ENCODE results near the gene MZT2B. TPM values are rescaled to one million over a fixed set of nuclear protein-coding genes. Genes with fewer than 3 reads are reported as not detected.
"Not testable (repeated sequence)": the region's sequence is repeated elsewhere in the genome, so short reads cannot be mapped to it uniquely, and the experiment has no call there.

MZT2B gene
- total and polyA plus RNA-seq, 2 of the 13 experiments (the other 11 are each of a cell fraction or from before 2014, with no cell fraction given), result 253 to 410 TPM

- TF ChIP-seq, protein P1, sequence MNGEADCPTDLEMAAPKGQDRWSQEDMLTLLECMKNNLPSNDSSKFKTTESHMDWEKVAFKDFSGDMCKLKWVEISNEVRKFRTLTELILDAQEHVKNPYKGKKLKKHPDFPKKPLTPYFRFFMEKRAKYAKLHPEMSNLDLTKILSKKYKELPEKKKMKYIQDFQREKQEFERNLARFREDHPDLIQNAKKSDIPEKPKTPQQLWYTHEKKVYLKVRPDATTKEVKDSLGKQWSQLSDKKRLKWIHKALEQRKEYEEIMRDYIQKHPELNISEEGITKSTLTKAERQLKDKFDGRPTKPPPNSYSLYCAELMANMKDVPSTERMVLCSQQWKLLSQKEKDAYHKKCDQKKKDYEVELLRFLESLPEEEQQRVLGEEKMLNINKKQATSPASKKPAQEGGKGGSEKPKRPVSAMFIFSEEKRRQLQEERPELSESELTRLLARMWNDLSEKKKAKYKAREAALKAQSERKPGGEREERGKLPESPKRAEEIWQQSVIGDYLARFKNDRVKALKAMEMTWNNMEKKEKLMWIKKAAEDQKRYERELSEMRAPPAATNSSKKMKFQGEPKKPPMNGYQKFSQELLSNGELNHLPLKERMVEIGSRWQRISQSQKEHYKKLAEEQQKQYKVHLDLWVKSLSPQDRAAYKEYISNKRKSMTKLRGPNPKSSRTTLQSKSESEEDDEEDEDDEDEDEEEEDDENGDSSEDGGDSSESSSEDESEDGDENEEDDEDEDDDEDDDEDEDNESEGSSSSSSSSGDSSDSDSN (CRISPR knock-in tag; IDR thresholded peaks at IDR 0.05), result peak; percentile 38
- TF ChIP-seq SPEN (CRISPR knock-in tag; IDR thresholded peaks at IDR 0.05; ENCODE audit: low read depth), result peak; percentile 18; the same call in 1 of the 2 replicates
- TF ChIP-seq, protein P2, sequence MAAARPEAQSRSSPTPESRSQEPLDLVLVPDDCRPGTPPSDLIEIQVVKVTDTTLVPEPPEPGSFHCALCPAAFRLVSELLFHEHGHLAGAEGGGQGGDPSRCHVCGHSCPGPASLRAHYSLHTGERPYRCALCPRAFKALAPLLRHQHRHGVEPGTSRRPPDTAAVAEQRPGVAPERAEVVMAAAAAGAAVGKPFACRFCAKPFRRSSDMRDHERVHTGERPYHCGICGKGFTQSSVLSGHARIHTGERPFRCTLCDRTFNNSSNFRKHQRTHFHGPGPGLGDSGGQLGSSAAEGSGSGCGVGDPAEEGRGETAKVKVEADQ (CRISPR knock-in tag; IDR thresholded peaks at IDR 0.05; ENCODE audit: borderline replicate concordance), result peak; percentile 55; the same call in 1 of the 2 replicates
- TF ChIP-seq, protein P3, sequence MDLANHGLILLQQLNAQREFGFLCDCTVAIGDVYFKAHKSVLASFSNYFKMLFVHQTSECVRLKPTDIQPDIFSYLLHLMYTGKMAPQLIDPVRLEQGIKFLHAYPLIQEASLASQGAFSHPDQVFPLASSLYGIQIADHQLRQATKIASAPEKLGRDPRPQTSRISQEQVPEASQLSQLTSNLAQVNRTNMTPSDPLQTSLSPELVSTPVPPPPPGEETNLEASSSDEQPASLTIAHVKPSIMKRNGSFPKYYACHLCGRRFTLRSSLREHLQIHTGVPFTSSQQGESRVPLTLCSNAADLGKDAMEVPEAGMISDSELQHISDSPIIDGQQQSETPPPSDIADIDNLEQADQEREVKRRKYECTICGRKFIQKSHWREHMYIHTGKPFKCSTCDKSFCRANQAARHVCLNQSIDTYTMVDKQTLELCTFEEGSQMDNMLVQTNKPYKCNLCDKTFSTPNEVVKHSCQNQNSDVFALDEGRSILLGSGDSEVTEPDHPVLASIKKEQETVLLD (CRISPR knock-in tag; IDR thresholded peaks at IDR 0.05; ENCODE audit: low read depth), result peak; percentile 55
- TF ChIP-seq FOXA1 (IDR thresholded peaks at IDR 0.05); HNF4G (CRISPR knock-in tag; IDR thresholded peaks at IDR 0.05; ENCODE audit: borderline replicate concordance, low read depth): not testable (repeated sequence)
- peak; percentile 36; the same call in 1 of the 2 replicates for TF ChIP-seq FOXA1 (CRISPR knock-in tag; IDR thresholded peaks at IDR 0.05)
- peak; percentile 47; the same call in 1 of the 2 replicates for TF ChIP-seq HNF4G (IDR thresholded peaks at IDR 0.05; ENCODE audit: borderline replicate concordance, low read depth, low read length)
- peak; percentile 70 for TF ChIP-seq ZFX (CRISPR knock-in tag; IDR thresholded peaks at IDR 0.05; ENCODE audit: low read depth)
- TF ChIP-seq HDAC2 (CRISPR knock-in tag; IDR thresholded peaks at IDR 0.05), result 0 out of 2 replicates have a peak, but pooled peaks have one; percentile 4
- 0 out of 2 replicates have a peak, but pooled peaks have one; percentile 54 for TF ChIP-seq TGIF2 (CRISPR knock-in tag; IDR thresholded peaks at IDR 0.05)
- peak; percentile 13; the same call in 1 of the 2 replicates for TF ChIP-seq SRF (IDR thresholded peaks at IDR 0.05; ENCODE audit: low read depth, low read length)
- peak; percentile 85 for TF ChIP-seq DMAP1 (CRISPR knock-in tag; IDR thresholded peaks at IDR 0.05)
- TF ChIP-seq FOXA3 (CRISPR knock-in tag; IDR thresholded peaks at IDR 0.05), result peak; percentile 54
- 0 out of 2 replicates have a peak, but pooled peaks have one; percentile 44 for TF ChIP-seq ZNF446 (CRISPR knock-in tag; IDR thresholded peaks at IDR 0.05)
- TF ChIP-seq, protein P4, sequence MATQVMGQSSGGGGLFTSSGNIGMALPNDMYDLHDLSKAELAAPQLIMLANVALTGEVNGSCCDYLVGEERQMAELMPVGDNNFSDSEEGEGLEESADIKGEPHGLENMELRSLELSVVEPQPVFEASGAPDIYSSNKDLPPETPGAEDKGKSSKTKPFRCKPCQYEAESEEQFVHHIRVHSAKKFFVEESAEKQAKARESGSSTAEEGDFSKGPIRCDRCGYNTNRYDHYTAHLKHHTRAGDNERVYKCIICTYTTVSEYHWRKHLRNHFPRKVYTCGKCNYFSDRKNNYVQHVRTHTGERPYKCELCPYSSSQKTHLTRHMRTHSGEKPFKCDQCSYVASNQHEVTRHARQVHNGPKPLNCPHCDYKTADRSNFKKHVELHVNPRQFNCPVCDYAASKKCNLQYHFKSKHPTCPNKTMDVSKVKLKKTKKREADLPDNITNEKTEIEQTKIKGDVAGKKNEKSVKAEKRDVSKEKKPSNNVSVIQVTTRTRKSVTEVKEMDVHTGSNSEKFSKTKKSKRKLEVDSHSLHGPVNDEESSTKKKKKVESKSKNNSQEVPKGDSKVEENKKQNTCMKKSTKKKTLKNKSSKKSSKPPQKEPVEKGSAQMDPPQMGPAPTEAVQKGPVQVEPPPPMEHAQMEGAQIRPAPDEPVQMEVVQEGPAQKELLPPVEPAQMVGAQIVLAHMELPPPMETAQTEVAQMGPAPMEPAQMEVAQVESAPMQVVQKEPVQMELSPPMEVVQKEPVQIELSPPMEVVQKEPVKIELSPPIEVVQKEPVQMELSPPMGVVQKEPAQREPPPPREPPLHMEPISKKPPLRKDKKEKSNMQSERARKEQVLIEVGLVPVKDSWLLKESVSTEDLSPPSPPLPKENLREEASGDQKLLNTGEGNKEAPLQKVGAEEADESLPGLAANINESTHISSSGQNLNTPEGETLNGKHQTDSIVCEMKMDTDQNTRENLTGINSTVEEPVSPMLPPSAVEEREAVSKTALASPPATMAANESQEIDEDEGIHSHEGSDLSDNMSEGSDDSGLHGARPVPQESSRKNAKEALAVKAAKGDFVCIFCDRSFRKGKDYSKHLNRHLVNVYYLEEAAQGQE (IDR thresholded peaks at IDR 0.05; ENCODE audit: borderline replicate concordance in 1 of 2, low read depth in 1 of 2, low read length in 2 of 2), result 0 out of 4 replicates have a peak, but pooled peaks of 1 of the 2 experiments have one; percentile 28
- TF ChIP-seq ZNF350 (CRISPR knock-in tag; IDR thresholded peaks at IDR 0.05; ENCODE audit: borderline replicate concordance, low read depth), result 0 out of 2 replicates have a peak, but pooled peaks have one; percentile 12
- peak; percentile 52; the same call in 1 of the 2 replicates for TF ChIP-seq CENPT (CRISPR knock-in tag; IDR thresholded peaks at IDR 0.05; ENCODE audit: low read depth)
- TF ChIP-seq ZSCAN25 (CRISPR knock-in tag; IDR thresholded peaks at IDR 0.05), result 0 out of 2 replicates have a peak, but pooled peaks have one; percentile 41
- peak; percentile 58 for TF ChIP-seq SAP130 (CRISPR knock-in tag; IDR thresholded peaks at IDR 0.05; ENCODE audit: low read depth)
- TF ChIP-seq SIN3A (IDR thresholded peaks at IDR 0.05; ENCODE audit: borderline replicate concordance, low read depth, low read length), result peak; percentile 29; the same call in 1 of the 2 replicates
These were observed at the start of gene MZT2B (continued) for GRCh38 chr2:130181880-130182682.

Data from HepG2 (cell line).